NCI-H1436 treated with DMSO at 0.1 percent for 48 hours (cell line): ENCODE results near the gene FOXJ1.

Source experiments
- DNase-seq: peaks from one replicate; lab custom pipeline; 2025; lab: John Stamatoyannopoulos, UW

Gene FOXJ1

DNA sequence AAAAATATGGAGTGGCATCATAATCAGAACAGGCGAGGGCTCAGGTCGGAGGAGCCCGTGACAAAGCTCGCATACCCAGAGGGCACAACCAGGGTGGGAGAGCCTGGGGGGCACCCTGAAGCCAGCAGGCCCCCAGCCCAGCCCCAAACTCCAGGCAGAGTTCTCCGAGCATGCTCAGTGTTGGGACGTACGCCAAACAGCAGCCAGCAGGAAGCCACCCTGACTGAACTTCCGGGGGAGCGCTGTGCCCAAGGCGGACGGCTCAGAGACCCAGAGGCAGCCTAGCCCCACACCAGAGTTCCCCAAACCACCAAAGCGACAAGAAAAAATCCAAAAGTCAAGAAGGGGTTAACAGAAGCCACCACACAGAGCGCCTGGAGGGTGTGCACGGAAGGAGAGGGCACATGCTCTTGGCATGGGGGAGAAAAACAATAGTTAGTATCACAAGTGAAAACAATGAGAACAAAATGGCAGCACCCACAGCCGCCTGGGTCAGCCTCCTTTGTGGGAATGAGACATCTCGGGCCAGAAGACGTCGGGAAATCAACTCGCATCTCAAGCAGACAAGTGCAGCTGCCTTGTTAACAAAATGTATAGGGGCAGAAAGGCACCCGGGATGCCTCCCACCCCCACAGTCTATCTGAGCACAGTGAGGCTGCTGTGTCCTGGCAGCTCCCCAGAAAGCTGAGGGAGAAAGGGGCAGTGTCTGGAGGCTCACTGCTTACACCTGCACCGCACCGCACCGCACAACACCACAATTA lies 49.3 kb downstream of the FOXJ1 start:
- DNase-seq = no peak

DNA sequence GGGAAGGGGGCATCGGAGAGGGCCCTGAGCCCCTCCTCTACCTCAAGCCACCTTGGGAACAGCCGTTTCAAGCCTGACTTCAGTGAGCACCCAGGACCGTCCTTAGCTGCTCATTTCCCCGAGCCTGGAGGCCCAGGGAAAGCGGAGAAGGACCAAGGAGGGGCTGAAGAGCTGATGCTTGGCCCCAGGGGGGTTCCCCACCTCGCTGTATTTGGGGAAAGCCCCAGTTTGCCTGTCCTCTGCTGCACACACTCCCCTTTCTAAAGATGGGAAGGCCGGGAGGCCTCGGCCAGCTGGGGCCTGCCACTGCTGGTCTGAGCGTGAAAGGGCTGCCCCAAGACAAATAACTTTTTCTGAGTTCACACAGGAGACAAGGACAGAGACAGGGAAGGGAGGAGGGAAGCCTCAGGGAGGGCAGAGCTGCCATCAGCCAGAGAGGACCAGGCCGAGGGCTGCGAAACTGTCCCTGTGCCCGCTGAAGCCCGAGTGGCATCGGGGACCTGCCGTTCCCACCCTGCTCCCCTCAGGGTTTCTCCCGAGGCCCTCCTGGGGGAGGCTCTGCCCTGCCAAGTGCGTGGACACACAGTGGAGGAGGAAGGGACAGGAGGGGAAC lies 50.4 kb downstream of the FOXJ1 start:
- DNase-seq = no peak

GRCh38 chr17:76089680-76090516 lies 51.1 kb downstream of the FOXJ1 start:
- no peak for DNase-seq

DNA sequence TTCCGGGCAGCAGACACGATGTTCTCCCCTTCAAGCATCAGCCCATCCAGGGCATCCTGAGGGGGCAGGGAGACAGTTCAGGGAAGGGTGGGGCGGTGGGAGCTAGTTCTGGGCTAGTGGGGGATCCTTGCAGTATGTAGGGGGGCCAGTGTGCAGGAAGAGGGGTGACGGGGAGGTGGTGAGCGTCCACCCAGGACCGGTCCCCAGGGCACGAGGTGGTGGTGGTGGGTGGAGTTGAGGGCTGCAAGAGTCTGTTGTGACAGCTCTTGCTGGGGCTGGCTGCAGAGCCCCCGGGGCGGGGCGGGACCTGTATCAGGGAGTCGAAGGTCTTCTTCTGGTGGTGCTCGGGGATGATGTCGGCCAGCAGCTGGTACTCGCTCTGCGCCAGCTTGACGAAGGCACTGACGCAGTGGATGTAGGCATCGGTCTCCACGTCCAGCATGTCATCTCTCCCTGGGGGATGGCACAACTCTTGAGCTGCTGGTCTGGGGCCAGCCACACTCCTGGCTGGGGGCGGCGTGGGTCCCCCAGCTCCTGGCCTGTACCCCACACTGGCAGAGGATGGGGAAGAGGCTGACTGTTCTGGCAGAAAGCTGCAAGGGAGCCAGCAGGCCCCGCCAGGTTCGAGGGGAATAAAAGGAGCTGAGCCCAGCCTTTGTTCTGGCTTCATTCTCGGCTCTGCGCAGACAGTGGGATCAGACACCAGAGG lies 52.0 kb downstream of the FOXJ1 start:
- DNase-seq = no peak

DNA sequence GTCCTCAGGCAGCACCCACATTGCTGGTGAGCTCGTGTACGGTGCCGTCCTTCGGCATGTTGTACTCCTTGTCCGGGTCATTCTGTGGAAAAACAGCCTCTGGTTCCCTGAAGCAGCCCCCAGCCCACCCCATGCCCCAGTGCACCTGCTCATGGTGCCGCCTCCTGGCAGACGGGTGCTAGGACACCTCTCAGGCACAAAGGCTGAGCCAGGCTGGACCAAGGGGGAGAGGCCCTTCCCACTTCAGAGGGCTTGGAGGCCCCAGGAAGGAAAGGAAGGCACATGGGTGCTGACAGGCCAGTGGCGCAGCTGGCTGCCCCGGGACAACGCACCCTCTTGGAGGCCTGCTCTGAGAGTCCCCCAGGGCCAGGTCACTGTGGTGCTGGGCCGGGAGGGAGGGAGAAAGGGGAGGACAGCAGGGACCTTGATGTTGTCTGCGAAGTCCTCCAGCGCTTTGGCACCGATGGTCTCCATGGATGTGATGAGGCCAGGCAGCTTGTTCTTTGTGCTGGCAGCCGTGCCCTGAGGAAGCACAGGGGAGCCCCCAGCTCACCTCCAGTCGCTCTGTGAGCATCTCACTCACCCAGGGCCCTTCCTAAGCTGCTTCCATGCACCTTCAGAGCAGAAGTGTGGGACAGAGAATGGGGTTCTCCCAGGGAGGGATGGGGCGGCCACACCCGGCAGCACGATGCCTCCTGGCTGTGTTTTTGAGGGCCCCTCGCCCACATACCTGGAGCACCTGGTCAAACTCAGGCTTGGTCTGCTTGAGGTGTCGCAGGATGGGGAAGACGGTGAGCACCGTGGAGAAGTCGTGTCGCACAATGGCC lies 52.8 kb downstream of the FOXJ1 start:
- DNase-seq = no peak

GRCh38 chr17:76087531-76087930 lies 53.5 kb downstream of the FOXJ1 start:
- no peak for DNase-seq

- DNase-seq = no peak
These were observed 54.7 kb downstream of the FOXJ1 start for GRCh38 chr17:76086384-76086783.
